DMS 273 (cell line): Measurements from ENCODE around the gene ZFYVE16.
A peak's percentile ranks its signal among the peaks of the same experiment; 100 is the strongest.
"Not testable (repeated sequence)": the region's sequence is repeated elsewhere in the genome, so short reads cannot be mapped to it uniquely, and the experiment has no call there.

Experiments
- DNase-seq: peaks from one replicate; lab custom pipeline; 2025; ENCODE audit not compliant: unreplicated experiment; lab: John Stamatoyannopoulos, UW

ZFYVE16 gene

DNA sequence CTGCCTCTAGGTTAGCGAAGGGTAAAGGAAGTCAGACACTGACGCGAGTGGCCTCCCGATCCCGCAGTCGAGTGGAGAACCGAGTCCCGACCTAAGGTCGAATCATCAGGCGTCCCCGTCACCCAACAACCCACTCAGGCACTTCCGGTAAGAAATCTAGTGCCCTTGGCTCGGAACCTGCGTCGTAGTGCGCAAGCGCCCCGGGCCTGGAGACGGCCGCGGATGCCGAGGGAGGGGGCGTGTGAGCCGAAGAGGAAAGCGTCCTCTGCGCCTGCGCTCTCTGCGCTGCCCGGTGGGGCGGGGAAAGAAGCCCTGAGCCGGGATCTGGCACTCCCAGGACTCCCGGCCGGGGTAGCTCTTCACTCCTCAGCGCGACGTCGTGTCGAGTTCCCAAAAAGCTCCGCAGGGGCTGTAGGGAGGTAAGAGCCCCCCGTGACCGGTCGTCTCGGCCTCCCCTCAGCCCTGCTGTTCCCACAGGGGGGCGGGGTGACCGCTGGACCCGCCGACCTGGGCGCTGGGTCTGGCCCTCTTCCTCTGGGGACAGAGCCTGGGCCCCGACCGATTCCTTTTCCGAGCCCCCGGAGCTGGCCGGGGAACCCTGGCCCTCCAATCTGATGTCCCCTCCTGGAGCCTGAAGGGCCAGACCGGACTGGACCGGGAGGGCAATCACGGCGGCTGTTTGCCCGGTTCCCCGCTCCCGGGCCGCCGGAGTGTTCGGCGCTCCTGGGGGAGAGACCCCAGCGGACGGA, at the start of gene ZFYVE16:
Gene ZFYVE16, plus strand, starts transcription at position 330 of the 749 bp plus-strand sequence. CDS start 26,084 bp downstream, outside the sequence.
- DNase-seq: peak; percentile 99

GRCh38 chr5:80360914-80361444, 46.9 kb upstream of the ZFYVE16 start:
- DNase-seq: no peak

DNA sequence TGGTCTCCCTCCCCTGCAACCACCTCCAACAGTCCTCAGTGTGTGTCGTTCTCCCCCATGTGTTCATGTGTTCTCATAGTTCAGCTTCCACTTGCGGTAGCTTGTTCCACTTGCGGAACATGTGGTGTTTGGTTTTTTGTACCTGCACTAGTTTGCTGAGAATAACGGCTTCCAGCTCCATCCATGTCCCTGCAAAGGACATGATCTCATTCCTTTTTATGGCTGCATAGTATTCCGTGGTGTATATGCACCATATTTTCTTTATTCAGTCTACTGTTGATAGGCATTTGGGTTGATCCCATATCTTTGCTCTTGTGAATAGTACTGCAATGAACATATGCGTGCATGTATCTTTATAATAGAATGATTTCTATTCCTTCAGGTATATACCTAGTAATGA, 43.0 kb upstream of the ZFYVE16 start:
- DNase-seq: no peak

DNA sequence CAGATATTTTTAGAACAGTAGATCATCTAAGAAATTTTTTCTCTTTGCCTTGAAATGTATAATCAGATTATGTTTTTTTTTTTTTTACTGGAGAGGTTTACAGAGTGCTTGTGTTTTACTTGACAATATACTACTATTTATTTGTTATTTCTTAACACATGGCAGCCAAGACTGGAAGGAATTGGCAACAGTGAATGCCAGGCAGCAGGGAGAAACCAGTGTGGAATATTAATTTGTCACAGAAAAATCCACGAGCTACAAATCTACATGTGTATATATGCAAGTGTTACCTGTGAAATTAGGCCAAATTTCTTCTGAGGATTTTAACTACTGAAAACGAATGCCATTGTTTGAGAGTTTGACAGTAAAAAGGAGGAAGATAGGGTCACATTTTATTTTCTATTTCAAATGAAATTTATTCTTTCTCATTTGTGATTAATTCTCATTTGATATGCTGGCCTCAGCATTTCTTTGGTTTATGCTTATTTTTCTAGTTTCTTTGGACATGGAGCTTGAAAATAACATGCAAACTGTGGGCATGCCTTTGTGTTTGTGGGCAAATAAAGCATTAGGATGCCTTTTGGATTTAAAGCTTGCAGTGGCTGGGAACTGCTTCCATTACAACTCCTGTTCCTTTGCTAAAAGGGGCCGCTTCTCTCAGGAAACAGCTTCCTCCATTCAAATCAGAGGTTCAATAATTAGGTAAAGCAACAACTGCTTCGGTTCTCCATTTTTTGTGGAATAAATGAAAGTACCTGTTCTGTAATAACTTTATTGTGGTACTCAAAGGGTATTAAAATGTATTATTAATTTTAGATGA, 39.0 kb upstream of the ZFYVE16 start:
- DNase-seq: no peak

GRCh38 chr5:80369521-80369920, 38.3 kb upstream of the ZFYVE16 start:
- DNase-seq: no peak

DNA sequence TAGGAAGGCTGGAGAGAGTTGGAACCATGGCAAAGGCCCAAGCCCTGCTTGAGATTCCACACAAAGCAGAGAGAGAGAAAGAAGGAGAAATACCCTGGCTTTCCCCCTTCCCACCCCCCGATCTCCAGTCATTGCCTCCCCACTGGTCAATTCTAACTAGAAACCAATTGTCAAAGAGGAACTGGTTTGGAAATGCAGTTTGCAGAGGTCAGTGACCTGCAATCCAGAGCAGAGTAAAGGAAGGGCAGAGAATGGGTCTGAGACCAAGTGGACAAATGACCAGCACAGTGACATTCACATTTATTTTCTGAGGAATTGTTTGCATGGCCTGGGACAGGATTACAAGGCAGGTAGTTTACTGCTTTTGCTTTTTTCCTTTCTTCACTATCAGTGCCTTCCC, 37.5 kb upstream of the ZFYVE16 start:
- no peak for DNase-seq

DNA sequence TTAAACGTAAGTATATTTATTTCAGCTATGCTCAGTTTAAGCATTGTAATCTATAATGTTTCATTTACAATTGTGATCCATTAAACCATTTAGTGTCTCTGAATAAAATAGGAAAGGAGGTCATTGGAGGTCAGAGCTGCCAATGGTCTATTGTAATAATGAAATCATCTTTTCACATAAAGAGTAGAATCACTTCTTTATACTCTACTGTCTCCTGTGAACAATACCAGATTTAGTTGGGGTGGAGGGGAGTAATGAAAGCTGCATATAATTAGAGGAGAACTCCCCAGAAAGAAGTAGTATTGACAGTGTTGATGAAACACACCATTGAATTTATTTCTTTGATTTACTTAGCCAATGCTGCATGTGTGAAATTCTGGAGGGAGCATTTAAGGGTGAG, 35.1 kb upstream of the ZFYVE16 start:
- DNase-seq: no peak

GRCh38 chr5:80374188-80374587, 33.7 kb upstream of the ZFYVE16 start:
- no peak for DNase-seq

- DNase-seq: no peak
These were observed 31.3 kb upstream of the ZFYVE16 start for GRCh38 chr5:80376557-80376956.

DNA sequence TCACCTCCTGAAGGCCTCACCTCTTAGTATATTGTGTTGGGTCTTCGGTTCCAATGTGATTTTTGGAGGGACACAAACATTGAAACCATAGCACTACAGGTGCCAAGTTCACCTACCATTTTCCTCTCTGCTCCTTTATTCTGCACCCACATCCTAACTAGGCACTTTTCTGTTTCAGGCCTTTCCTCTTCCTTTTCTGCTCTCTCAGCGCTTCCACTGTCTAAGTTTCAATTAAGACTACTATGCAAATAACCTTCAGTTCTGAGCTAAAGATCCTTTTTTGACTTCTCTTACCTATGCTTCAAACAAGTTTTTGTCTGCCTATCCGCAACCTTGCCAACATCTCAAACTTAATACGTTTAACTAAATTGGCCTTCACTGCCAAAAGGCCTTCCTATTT, 25.4 kb upstream of the ZFYVE16 start:
- no peak for DNase-seq

GRCh38 chr5:80387063-80387768, 20.6 kb upstream of the ZFYVE16 start:
- DNase-seq: no peak

DNA sequence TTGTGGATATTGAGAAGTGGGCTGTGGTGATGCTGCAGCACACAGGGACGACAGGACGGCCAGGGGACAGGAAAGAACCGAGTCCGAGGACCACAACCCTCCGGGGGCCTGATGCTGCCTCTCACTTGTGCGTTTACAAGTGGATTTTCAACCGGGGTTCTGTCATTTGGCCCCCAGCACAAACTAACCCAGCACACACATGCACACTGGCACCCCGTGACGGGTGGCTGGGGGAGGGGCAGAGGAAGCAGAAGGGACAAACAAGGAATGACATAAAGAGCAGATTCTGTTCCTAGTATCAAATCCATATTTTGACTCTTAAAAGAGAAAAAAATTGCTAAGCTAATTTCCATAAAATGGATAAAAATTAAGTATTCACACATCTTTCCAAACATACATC, 18.3 kb upstream of the ZFYVE16 start:
- no peak for DNase-seq

DNA sequence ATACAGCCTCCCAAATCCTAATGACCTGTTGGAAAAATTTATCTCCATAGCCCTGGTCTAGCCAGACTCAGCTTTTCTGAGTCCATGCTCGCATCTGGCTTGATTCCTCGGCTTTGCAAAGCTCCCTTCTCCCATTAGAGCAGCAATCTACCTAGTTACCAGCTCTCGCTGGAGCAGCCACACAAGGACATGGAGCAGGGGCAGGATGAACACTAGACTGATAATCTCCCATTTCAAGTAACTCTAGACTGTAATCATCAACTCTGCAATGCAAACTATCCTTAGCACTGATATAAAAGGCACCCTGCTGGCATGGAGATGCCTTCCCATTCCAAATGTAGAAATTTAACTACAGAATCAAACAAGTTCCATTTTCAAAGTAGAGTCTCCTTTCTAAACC, 17.5 kb upstream of the ZFYVE16 start:
- DNase-seq: not testable (repeated sequence)

DNA sequence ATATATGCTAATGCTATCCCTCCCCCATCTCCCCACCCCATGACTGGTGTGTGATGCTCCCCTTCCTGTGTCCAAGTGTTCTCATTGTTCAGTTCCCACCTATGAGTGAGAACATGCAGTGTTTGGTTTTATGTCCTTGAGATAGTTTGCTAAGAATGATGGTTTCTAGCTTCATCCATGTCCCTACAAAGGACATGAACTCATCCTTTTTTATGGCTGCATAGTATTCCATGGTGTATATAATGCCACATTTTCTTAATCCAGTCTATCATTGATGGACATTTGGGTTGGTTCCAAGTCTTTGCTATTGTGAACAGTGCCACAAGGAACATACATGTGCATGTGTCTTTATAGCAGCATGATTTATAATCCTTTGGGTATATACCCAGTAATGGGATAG, 16.6 kb upstream of the ZFYVE16 start:
- not testable (repeated sequence) for DNase-seq

GRCh38 chr5:80399526-80400239, 8.2 kb upstream of the ZFYVE16 start:
- DNase-seq: peak; percentile 14

- DNase-seq: not testable (repeated sequence)
These were observed 7.5 kb upstream of the ZFYVE16 start for GRCh38 chr5:80400368-80400767.

GRCh38 chr5:80403782-80404181, 4.1 kb upstream of the ZFYVE16 start:
- DNase-seq: no peak

- DNase-seq: peak; percentile 86
These were observed 707 bp upstream of the ZFYVE16 start for GRCh38 chr5:80406980-80407734.

GRCh38 chr5:80408484-80409366, 861 bp downstream of the ZFYVE16 start:
- DNase-seq: peak; percentile 88
